ENCODE measurements around the gene URI1. TPM values are rescaled to one million over a fixed set of nuclear protein-coding genes. Genes with fewer than 3 reads are reported as not detected.

The URI1 gene
- total RNA-seq, 1 donor from 2014 or later: 42.0 TPM

- Mint-ChIP-seq H3K36me3 (ENCODE audit: low read depth) (no peaks in the 10 kb centered on the region), H3K27me3 (ENCODE audit: low read depth) (no peaks in the 10 kb centered on the region), H3K27ac (ENCODE audit: unreplicated experiment) (no peak overlapping the region), H3K4me1 (ENCODE audit: low read depth) (peaks cover 51% of the 10 kb centered on the region), H3K9me3 (ENCODE audit: low read depth) (no peaks in the 10 kb centered on the region), H3K4me3 (ENCODE audit: unreplicated experiment) (no peak overlapping the region)
- TF ChIP-seq, protein P1, sequence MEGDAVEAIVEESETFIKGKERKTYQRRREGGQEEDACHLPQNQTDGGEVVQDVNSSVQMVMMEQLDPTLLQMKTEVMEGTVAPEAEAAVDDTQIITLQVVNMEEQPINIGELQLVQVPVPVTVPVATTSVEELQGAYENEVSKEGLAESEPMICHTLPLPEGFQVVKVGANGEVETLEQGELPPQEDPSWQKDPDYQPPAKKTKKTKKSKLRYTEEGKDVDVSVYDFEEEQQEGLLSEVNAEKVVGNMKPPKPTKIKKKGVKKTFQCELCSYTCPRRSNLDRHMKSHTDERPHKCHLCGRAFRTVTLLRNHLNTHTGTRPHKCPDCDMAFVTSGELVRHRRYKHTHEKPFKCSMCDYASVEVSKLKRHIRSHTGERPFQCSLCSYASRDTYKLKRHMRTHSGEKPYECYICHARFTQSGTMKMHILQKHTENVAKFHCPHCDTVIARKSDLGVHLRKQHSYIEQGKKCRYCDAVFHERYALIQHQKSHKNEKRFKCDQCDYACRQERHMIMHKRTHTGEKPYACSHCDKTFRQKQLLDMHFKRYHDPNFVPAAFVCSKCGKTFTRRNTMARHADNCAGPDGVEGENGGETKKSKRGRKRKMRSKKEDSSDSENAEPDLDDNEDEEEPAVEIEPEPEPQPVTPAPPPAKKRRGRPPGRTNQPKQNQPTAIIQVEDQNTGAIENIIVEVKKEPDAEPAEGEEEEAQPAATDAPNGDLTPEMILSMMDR (IDR thresholded peaks at IDR 0.05): no peak
- no peak for DNase-seq (ENCODE audit: low spot score)
Observed at GRCh38 chr19:29969891-29970290, 27.9 kb downstream of the URI1 start.

- Mint-ChIP-seq H3K4me3 (ENCODE audit: unreplicated experiment) (no peak overlapping the region), H3K36me3 (ENCODE audit: low read depth) (no peaks in the 10 kb centered on the region), H3K4me1 (ENCODE audit: low read depth) (peaks cover 40% of the 10 kb centered on the region), H3K27ac (ENCODE audit: unreplicated experiment) (no peak overlapping the region), H3K27me3 (ENCODE audit: low read depth) (no peaks in the 10 kb centered on the region), H3K9me3 (ENCODE audit: low read depth) (no peaks in the 10 kb centered on the region)
- TF ChIP-seq, protein P1 (IDR thresholded peaks at IDR 0.05): no peak
- DNase-seq (ENCODE audit: low spot score): no peak
Observed at GRCh38 chr19:29971002-29971401, 29.0 kb downstream of the URI1 start.

DNA sequence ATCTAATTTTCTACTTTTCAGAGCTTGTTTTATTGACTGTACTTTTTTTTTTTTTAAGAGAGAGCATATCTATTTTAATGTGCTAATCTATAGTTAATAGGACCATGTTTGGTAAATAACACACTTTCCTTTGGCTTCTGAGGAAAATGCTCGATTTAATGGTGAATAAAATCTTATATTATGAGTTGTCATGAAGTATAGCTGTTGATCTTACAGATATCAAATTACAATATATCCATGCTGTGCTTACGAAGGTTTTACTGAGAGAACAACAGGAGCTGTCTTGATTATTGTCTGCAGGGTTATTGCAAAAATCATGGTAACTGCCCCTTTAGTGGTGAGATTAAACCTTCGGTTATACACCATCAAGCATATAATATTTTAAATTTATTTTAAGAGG, 29.6 kb downstream of the URI1 start:
- H3K36me3 Mint-ChIP-seq (ENCODE audit: low read depth): no peaks in the 10 kb centered on the region

DNA sequence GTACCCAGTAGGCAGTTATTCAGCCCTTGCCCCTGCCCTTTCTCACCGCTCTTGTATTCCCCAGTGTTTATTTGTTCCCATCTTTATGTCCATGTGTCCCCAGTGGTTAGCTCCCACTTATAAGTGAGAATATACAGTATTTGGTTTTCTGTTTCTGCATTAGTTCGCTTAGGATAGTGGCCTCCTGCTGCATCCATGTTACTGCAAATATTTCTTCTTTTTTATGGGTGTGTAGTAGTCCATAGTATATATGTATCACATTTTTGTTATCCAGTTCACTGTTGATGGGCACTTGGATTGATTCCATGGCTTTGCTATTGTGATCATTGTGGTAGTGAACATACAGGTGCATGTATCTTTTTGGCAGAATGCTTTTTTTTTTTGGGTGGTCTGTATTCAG, 32.7 kb downstream of the URI1 start:
- TF ChIP-seq, protein P1 (IDR thresholded peaks at IDR 0.05): no peak
- Mint-ChIP-seq H3K4me1 (ENCODE audit: low read depth) (peaks cover 20% of the 10 kb centered on the region), H3K9me3 (ENCODE audit: low read depth) (no peaks in the 10 kb centered on the region), H3K27me3 (ENCODE audit: low read depth) (no peaks in the 10 kb centered on the region), H3K4me3 (ENCODE audit: unreplicated experiment) (no peak overlapping the region), H3K36me3 (ENCODE audit: low read depth) (no peaks in the 10 kb centered on the region), H3K27ac (ENCODE audit: unreplicated experiment) (no peak overlapping the region)
- no peak for DNase-seq (ENCODE audit: low spot score)

More for the DNA sequence above, 29.6 kb downstream of the URI1 start:
- no peak for DNase-seq (ENCODE audit: low spot score)
- Mint-ChIP-seq H3K27me3 (ENCODE audit: low read depth) (no peaks in the 10 kb centered on the region), H3K4me3 (ENCODE audit: unreplicated experiment) (no peak overlapping the region), H3K27ac (ENCODE audit: unreplicated experiment) (no peak overlapping the region), H3K9me3 (ENCODE audit: low read depth) (no peaks in the 10 kb centered on the region), H3K4me1 (ENCODE audit: low read depth) (peaks cover 33% of the 10 kb centered on the region)
- TF ChIP-seq, protein P1 (IDR thresholded peaks at IDR 0.05): no peak

DNA sequence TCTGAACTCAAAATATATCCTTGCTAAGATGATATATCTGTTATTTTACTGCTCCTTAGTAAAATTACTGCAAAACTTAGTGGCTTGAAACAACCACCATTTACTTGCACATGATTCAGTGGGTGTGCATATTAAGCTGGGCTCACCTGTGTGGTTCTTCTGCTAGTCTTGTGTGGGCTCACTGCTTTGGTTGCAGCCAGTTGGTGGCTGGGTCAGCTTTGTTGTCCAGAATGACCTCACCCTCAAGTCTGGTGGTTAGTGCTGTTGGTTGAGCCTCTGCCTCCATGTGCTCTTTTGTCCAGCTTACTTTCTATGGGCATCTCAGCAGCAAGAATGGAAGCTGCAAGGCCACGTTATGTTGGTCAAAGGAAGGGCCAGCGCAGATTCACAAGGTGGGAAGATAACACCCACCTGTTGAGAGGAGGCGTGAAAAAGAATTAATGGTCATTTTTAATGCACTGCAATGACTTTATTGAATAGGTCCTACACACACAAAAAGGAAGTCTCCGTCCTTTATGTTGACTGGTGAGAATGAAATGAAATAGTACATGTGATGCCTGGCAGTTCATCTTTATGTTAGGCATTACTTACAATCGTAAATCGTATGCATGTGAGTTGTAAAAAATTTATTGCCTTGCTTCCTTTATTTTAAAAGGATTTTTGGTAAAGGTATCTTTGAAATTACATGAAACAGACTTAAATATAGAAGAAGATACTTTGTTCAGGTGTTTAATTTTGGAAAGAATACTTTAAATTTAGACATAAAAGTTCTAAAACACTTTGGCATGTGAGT, 34.3 kb downstream of the URI1 start:
- Mint-ChIP-seq H3K27ac (ENCODE audit: unreplicated experiment) (no peak overlapping the region), H3K9me3 (ENCODE audit: low read depth) (no peaks in the 10 kb centered on the region), H3K4me1 (ENCODE audit: low read depth) (peaks cover 14% of the 10 kb centered on the region), H3K27me3 (ENCODE audit: low read depth) (no peaks in the 10 kb centered on the region), H3K36me3 (ENCODE audit: low read depth) (no peaks in the 10 kb centered on the region), H3K4me3 (ENCODE audit: unreplicated experiment) (no peak overlapping the region)
- DNase-seq (ENCODE audit: low spot score): no peak
- TF ChIP-seq, protein P1 (IDR thresholded peaks at IDR 0.05): no peak

Measured in chondrocyte (in vitro differentiated cells).